ENCODE measurements around the gene MCM3.

The MCM3 gene

GRCh38 chr6:52284460-52285176 is at the start of gene MCM3:
Gene MCM3, minus strand, starts transcription at chr6:52284742. Its CDS starts 68 bp downstream, at chr6:52284674.
- DNase-seq (ENCODE audit: low read depth), result peak; percentile 89

- no peak for DNase-seq (ENCODE audit: low read depth)
Measured at GRCh38 chr6:52333840-52334200, 49.3 kb upstream of the MCM3 start.

- no peak for DNase-seq (ENCODE audit: low read depth)
Measured at GRCh38 chr6:52331793-52332457, 47.4 kb upstream of the MCM3 start.

GRCh38 chr6:52330470-52330869 is 45.9 kb upstream of the MCM3 start:
- DNase-seq (ENCODE audit: low read depth), result no peak

GRCh38 chr6:52328729-52329128 is 44.2 kb upstream of the MCM3 start:
- no peak for DNase-seq (ENCODE audit: low read depth)

GRCh38 chr6:52328303-52328662 is 43.7 kb upstream of the MCM3 start:
- no peak for DNase-seq (ENCODE audit: low read depth)

GRCh38 chr6:52326540-52327364 is 42.2 kb upstream of the MCM3 start:
- DNase-seq (ENCODE audit: low read depth), result no peak

- no peak for DNase-seq (ENCODE audit: low read depth)
Measured at GRCh38 chr6:52325695-52326471, 41.3 kb upstream of the MCM3 start.

- no peak for DNase-seq (ENCODE audit: low read depth)
Measured at GRCh38 chr6:52324189-52324588, 39.6 kb upstream of the MCM3 start.

- DNase-seq (ENCODE audit: low read depth), result no peak
Measured at GRCh38 chr6:52317841-52318581, 33.5 kb upstream of the MCM3 start.

- no peak for DNase-seq (ENCODE audit: low read depth)
Measured at GRCh38 chr6:52317211-52317610, 32.7 kb upstream of the MCM3 start.

GRCh38 chr6:52314752-52315151 is 30.2 kb upstream of the MCM3 start:
- no peak for DNase-seq (ENCODE audit: low read depth)

GRCh38 chr6:52312461-52312860 is 27.9 kb upstream of the MCM3 start:
- DNase-seq (ENCODE audit: low read depth), result no peak

GRCh38 chr6:52310932-52311331 is 26.4 kb upstream of the MCM3 start:
- no peak for DNase-seq (ENCODE audit: low read depth)

GRCh38 chr6:52307900-52308372 is 23.4 kb upstream of the MCM3 start:
- DNase-seq (ENCODE audit: low read depth), result no peak

- no peak for DNase-seq (ENCODE audit: low read depth)
Measured at GRCh38 chr6:52306972-52307870, 22.7 kb upstream of the MCM3 start.

- no peak for DNase-seq (ENCODE audit: low read depth)
Measured at GRCh38 chr6:52305948-52306767, 21.6 kb upstream of the MCM3 start.

GRCh38 chr6:52305411-52305810 is 20.9 kb upstream of the MCM3 start:
- no peak for DNase-seq (ENCODE audit: low read depth)

- DNase-seq (ENCODE audit: low read depth), result no peak
Measured at GRCh38 chr6:52304983-52305390, 20.4 kb upstream of the MCM3 start.
